Transverse colon (tissue), 3 donors: Measurements from ENCODE around the gene STK32B.
"Not testable (repeated sequence)": the region's sequence is repeated elsewhere in the genome, so short reads cannot be mapped to it uniquely, and the experiment has no call there.

Source experiments
- CTCF ChIP-seq, 5 experiments: fragments of 200-600 bp in 3 of 5; fragments of 450-650 bp in 2 of 5; sonication (generic) in 3 of 5; IDR thresholded peaks; 1 replicate in 2 of 5; 2 replicates in 3 of 5; pipeline ENCODE4 v1.5.1; 2016 to 2017; ENCODE audit warnings: antibody characterized with exemption in 5 of 5, inconsistent platforms in 3 of 5, mild to moderate bottlenecking in 2 of 5, moderate library complexity in 1 of 5
- EP300 ChIP-seq: sonication (generic); formaldehyde crosslinking; IDR thresholded peaks from one replicate; pipeline ENCODE4 v1.6.1; 2017; ENCODE audit warnings: antibody characterized with exemption, low read depth
- POLR2A ChIP-seq: fragments of 450-650 bp; IDR thresholded peaks from one replicate; pipeline ENCODE4 v1.6.1; 2016; ENCODE audit warnings: antibody characterized with exemption, mild to moderate bottlenecking, moderate library complexity

GRCh38 chr4:5066968-5067367 lies 15.7 kb downstream of the STK32B start:
- TF ChIP-seq CTCF (IDR thresholded peaks at IDR 0.05); EP300; POLR2A: not testable (repeated sequence)
